Activated CD4-positive, alpha-beta T cell treated with anti-CD3 and anti-CD28 coated beads for 1 hour (primary cell): ENCODE results near the gene SECISBP2.
"Not testable (repeated sequence)": the region's sequence is repeated elsewhere in the genome, so short reads cannot be mapped to it uniquely, and the experiment has no call there.

ENCODE experiments used
- DNase-seq: peaks from one replicate; pipeline ENCODE4 v3.0.0-alpha.2; 2020

Gene SECISBP2

GRCh38 chr9:89367726-89368437, 49.6 kb downstream of the SECISBP2 start:
- DNase-seq, result no peak

- no peak for DNase-seq
Measured at GRCh38 chr9:89368550-89368949, 50.2 kb downstream of the SECISBP2 start.

GRCh38 chr9:89368978-89369377, 50.7 kb downstream of the SECISBP2 start:
- DNase-seq, result no peak

GRCh38 chr9:89370593-89370992, 52.3 kb downstream of the SECISBP2 start:
- DNase-seq, result no peak

GRCh38 chr9:89371791-89372190, 53.5 kb downstream of the SECISBP2 start:
- not testable (repeated sequence) for DNase-seq

GRCh38 chr9:89372230-89372816, 54.0 kb downstream of the SECISBP2 start:
- no peak for DNase-seq

- DNase-seq, result no peak
Measured at GRCh38 chr9:89372979-89373378, 54.7 kb downstream of the SECISBP2 start.

GRCh38 chr9:89374176-89374575, 55.9 kb downstream of the SECISBP2 start:
- DNase-seq, result no peak

GRCh38 chr9:89375191-89375760, 57.0 kb downstream of the SECISBP2 start:
- no peak for DNase-seq

- DNase-seq, result no peak
Measured at GRCh38 chr9:89376286-89376685, 58.0 kb downstream of the SECISBP2 start.

GRCh38 chr9:89376741-89377351, 58.5 kb downstream of the SECISBP2 start:
- no peak for DNase-seq

GRCh38 chr9:89377411-89377810, 59.1 kb downstream of the SECISBP2 start:
- no peak for DNase-seq

- DNase-seq, result no peak
Measured at GRCh38 chr9:89378541-89378940, 60.2 kb downstream of the SECISBP2 start.

GRCh38 chr9:89379031-89379430, 60.7 kb downstream of the SECISBP2 start:
- DNase-seq, result no peak

- no peak for DNase-seq
Measured at GRCh38 chr9:89379508-89380115, 61.3 kb downstream of the SECISBP2 start.

- DNase-seq, result no peak
Measured at GRCh38 chr9:89380437-89381307, 62.4 kb downstream of the SECISBP2 start.

GRCh38 chr9:89381308-89381609, 63.0 kb downstream of the SECISBP2 start:
- DNase-seq, result no peak

GRCh38 chr9:89382026-89382986, 64.0 kb downstream of the SECISBP2 start:
- no peak for DNase-seq

GRCh38 chr9:89383030-89383720, 64.9 kb downstream of the SECISBP2 start:
- DNase-seq, result no peak

- no peak for DNase-seq
Measured at GRCh38 chr9:89383721-89384300, 65.5 kb downstream of the SECISBP2 start.
